GM12874 (cell line): Measurements from ENCODE around the gene MYMK.

Experiments used
- CTCF ChIP-seq: IDR thresholded peaks from 2 replicates; pipeline ENCODE4 v1.5.1; 2011; ENCODE audit warnings: low read depth, mild to moderate bottlenecking, control low read depth, low read length, moderate library complexity; ENCODE audit not compliant: insufficient read depth

The MYMK gene

GRCh38 chr9:133509179-133510083, 15.3 kb downstream of the MYMK start:
- TF ChIP-seq CTCF = no peak

GRCh38 chr9:133508046-133508445, 16.7 kb downstream of the MYMK start:
- no peak for TF ChIP-seq CTCF

GRCh38 chr9:133507246-133507965, 17.4 kb downstream of the MYMK start:
- no peak for TF ChIP-seq CTCF

GRCh38 chr9:133506653-133507038, 18.1 kb downstream of the MYMK start:
- no peak for TF ChIP-seq CTCF

GRCh38 chr9:133505901-133506652, 18.7 kb downstream of the MYMK start:
- TF ChIP-seq CTCF = no peak

GRCh38 chr9:133505186-133505830, 19.5 kb downstream of the MYMK start:
- no peak for TF ChIP-seq CTCF
